Vagina (tissue), 2 donors: ENCODE results near the gene KHDC3L.

ENCODE experiments used
- CTCF ChIP-seq, 3 experiments: fragments of 450-650 bp in 2 of 3; fragments of 200-600 bp in 1 of 3; sonication (generic) in 1 of 3; IDR thresholded peaks; one replicate each; pipeline ENCODE4 v1.5.1; 2017 to 2019; ENCODE audit warnings: antibody characterized with exemption in 3 of 3, mild to moderate bottlenecking in 2 of 3, moderate library complexity in 2 of 3
- POLR2A ChIP-seq, 2 donors: fragments of 450-650 bp; IDR thresholded peaks; one replicate each; pipeline ENCODE4 v1.6.1; 2017; ENCODE audit warnings: antibody characterized with exemption in 2 of 2, mild to moderate bottlenecking in 2 of 2, moderate library complexity in 2 of 2
- POLR2AphosphoS5 ChIP-seq, 2 donors: sonication (generic); formaldehyde crosslinking; IDR thresholded peaks; one replicate each; pipeline ENCODE4 v1.9.0; 2017; ENCODE audit warnings: antibody characterized with exemption in 2 of 2, mild to moderate bottlenecking in 2 of 2, low read depth in 1 of 2; ENCODE audit not compliant: insufficient read depth in 1 of 2

GRCh38 chr6:73353636-73354593 lies 8.5 kb upstream of the KHDC3L start, which contains the start of gene DPPA5:
- TF ChIP-seq CTCF (IDR thresholded peaks at IDR 0.05) = no peak
- TF ChIP-seq POLR2A (IDR thresholded peaks at IDR 0.05) = no peak
- TF ChIP-seq POLR2AphosphoS5 (IDR thresholded peaks at IDR 0.05; ENCODE audit: insufficient read depth in 1 of 2, low read depth in 1 of 2) = no peak
